OCI-M2 (cell line): ENCODE measurements around the gene PAFAH1B2.
"Not testable (repeated sequence)": the region's sequence is repeated elsewhere in the genome, so short reads cannot be mapped to it uniquely, and the experiment has no call there.

Experiments
- DNase-seq: peaks from one replicate; lab custom pipeline; 2025; ENCODE audit not compliant: unreplicated experiment; lab: John Stamatoyannopoulos, UW

PAFAH1B2 gene

GRCh38 chr11:117201658-117202305 is 57.7 kb downstream of the PAFAH1B2 start:
- DNase-seq = no peak

- DNase-seq = no peak
Measured at GRCh38 chr11:117202386-117203068, 58.4 kb downstream of the PAFAH1B2 start.

GRCh38 chr11:117203069-117203407 is 59.0 kb downstream of the PAFAH1B2 start:
- DNase-seq = no peak

- no peak for DNase-seq
Measured at GRCh38 chr11:117204283-117205080, 60.4 kb downstream of the PAFAH1B2 start.

- DNase-seq = no peak
Measured at GRCh38 chr11:117205211-117205818, 61.2 kb downstream of the PAFAH1B2 start.

- not testable (repeated sequence) for DNase-seq
Measured at GRCh38 chr11:117206111-117206510, 62.0 kb downstream of the PAFAH1B2 start.

- DNase-seq = not testable (repeated sequence)
Measured at GRCh38 chr11:117206859-117207258, 62.8 kb downstream of the PAFAH1B2 start.

GRCh38 chr11:117207481-117207880 is 63.4 kb downstream of the PAFAH1B2 start:
- DNase-seq = not testable (repeated sequence)

- DNase-seq = not testable (repeated sequence)
Measured at GRCh38 chr11:117208710-117209109, 64.6 kb downstream of the PAFAH1B2 start.

- DNase-seq = not testable (repeated sequence)
Measured at GRCh38 chr11:117209351-117210125, 65.5 kb downstream of the PAFAH1B2 start.

- no peak for DNase-seq
Measured at GRCh38 chr11:117210620-117211019, 66.5 kb downstream of the PAFAH1B2 start.

GRCh38 chr11:117212697-117213355 is 68.7 kb downstream of the PAFAH1B2 start:
- no peak for DNase-seq

GRCh38 chr11:117214404-117215110 is 70.5 kb downstream of the PAFAH1B2 start:
- DNase-seq = no peak

GRCh38 chr11:117217141-117218084 is 73.3 kb downstream of the PAFAH1B2 start:
- no peak for DNase-seq

GRCh38 chr11:117218133-117218915 is 74.2 kb downstream of the PAFAH1B2 start:
- DNase-seq = no peak

GRCh38 chr11:117219001-117219400 is 74.9 kb downstream of the PAFAH1B2 start:
- no peak for DNase-seq

- no peak for DNase-seq
Measured at GRCh38 chr11:117219455-117219854, 75.4 kb downstream of the PAFAH1B2 start.

- no peak for DNase-seq
Measured at GRCh38 chr11:117219995-117220394, 75.9 kb downstream of the PAFAH1B2 start.
